DOHH2 (cell line): ENCODE measurements around the gene ZMIZ1.

Source experiments
- H3F3A ChIP-seq: fragments of 200-600 bp; sonication (generic), shearing (Covaris generic); 2 replicates; pipeline ENCODE4 v1.6.0; 2016; ENCODE audit warnings: antibody characterized with exemption, mild to moderate bottlenecking; ENCODE audit not compliant: control insufficient read depth, insufficient read depth
- H3K27ac ChIP-seq: fragments of 200-600 bp; sonication (generic); 2 replicates; pipeline ENCODE4 v1.5.1; 2014; ENCODE audit warnings: low read depth, mild to moderate bottlenecking, low read length, moderate library complexity
- H3K27me3 ChIP-seq: fragments of 200-600 bp; sonication (generic); 2 replicates; pipeline ENCODE4 v1.6.1; 2014; ENCODE audit warnings: mild to moderate bottlenecking, low read length, mixed read lengths; ENCODE audit not compliant: control insufficient read depth
- H3K36me3 ChIP-seq: fragments of 200-600 bp; sonication (generic); 2 replicates; pipeline ENCODE4 v1.6.1; 2014; ENCODE audit warnings: mild to moderate bottlenecking, low read length, moderate library complexity, mixed read lengths; ENCODE audit not compliant: control insufficient read depth
- H3K4me1 ChIP-seq: fragments of 200-600 bp; sonication (generic); 2 replicates; pipeline ENCODE4 v1.6.1; 2014; ENCODE audit warnings: mild to moderate bottlenecking, low read length, mixed read lengths; ENCODE audit not compliant: control insufficient read depth
- H3K4me2 ChIP-seq: fragments of 200-600 bp; sonication (generic); 2 replicates; pipeline ENCODE4 v1.6.0; 2014; ENCODE audit warnings: mild to moderate bottlenecking, low read length, moderate library complexity
- H3K4me3 ChIP-seq: fragments of 200-600 bp; sonication (generic); 2 replicates; pipeline ENCODE4 v1.5.1; 2014; ENCODE audit warnings: mild to moderate bottlenecking, low read length, mixed read lengths
- H3K79me2 ChIP-seq: fragments of 200-600 bp; sonication (generic); 2 replicates; pipeline ENCODE4 v1.6.1; 2014; ENCODE audit warnings: mild to moderate bottlenecking, low read length, mixed read lengths; ENCODE audit not compliant: control insufficient read depth
- H3K9me2 ChIP-seq: fragments of 200-600 bp; sonication (generic); replicated peaks from 2 replicates; pipeline ENCODE4 v1.6.1; 2014; ENCODE audit warnings: mild to moderate bottlenecking, low read length, mixed read lengths; ENCODE audit not compliant: control insufficient read depth
- H3K9me3 ChIP-seq: fragments of 200-600 bp; sonication (generic); 2 replicates; pipeline ENCODE4 v1.6.1; 2014; ENCODE audit warnings: antibody characterized with exemption, low read length, mixed read lengths; ENCODE audit not compliant: control insufficient read depth, insufficient read depth
- H4K20me1 ChIP-seq: fragments of 200-600 bp; sonication (generic); 2 replicates; pipeline ENCODE4 v1.6.0; 2014; ENCODE audit warnings: low read depth, mild to moderate bottlenecking, antibody characterized with exemption, low read length, moderate library complexity; ENCODE audit not compliant: control insufficient read depth, insufficient read depth
- CTCF ChIP-seq: fragments of 200-600 bp; sonication (generic); IDR thresholded peaks from one replicate; pipeline ENCODE4 v1.5.1; 2014; ENCODE audit warnings: antibody characterized with exemption, mild to moderate bottlenecking, low read depth, low read length; ENCODE audit not compliant: poor library complexity, severe bottlenecking
- EZH2phosphoT487 ChIP-seq: fragments of 200-600 bp; sonication (generic); IDR thresholded peaks from 2 replicates; pipeline ENCODE4 v1.6.1; 2017; ENCODE audit warnings: borderline replicate concordance, mild to moderate bottlenecking, antibody characterized with exemption, low read length, moderate library complexity, mixed read lengths

Gene ZMIZ1

GRCh38 chr10:79348640-79348988 is 279.8 kb downstream of the ZMIZ1 start:
- TF ChIP-seq CTCF, result no peak
- TF ChIP-seq EZH2phosphoT487, result no peak
- Histone ChIP-seq H3K4me3 (peak overlapping the region; percentile 90), H3K79me2 (peaks cover 42% of the 10 kb centered on the region), H3F3A (no peaks in the 10 kb centered on the region), H3K4me1 (peaks cover 25% of the 10 kb centered on the region), H3K9me3 (no peaks in the 10 kb centered on the region), H3K36me3 (peaks cover 60% of the 10 kb centered on the region), H3K9me2 (no peaks in the 10 kb centered on the region), H3K27ac (no peak overlapping the region), H3K4me2 (peak overlapping the region; percentile 80), H3K27me3 (no peaks in the 10 kb centered on the region), H4K20me1 (peaks cover 28% of the 10 kb centered on the region; the same call in 1 of the 2 replicates)

GRCh38 chr10:79349072-79349491 is 280.3 kb downstream of the ZMIZ1 start:
- Histone ChIP-seq H4K20me1 (peaks cover 28% of the 10 kb centered on the region; the same call in 1 of the 2 replicates), H3K9me2 (no peaks in the 10 kb centered on the region), H3K27me3 (no peaks in the 10 kb centered on the region), H3F3A (no peaks in the 10 kb centered on the region), H3K4me3 (peak overlapping the region; percentile 90), H3K9me3 (no peaks in the 10 kb centered on the region), H3K4me1 (peaks cover 25% of the 10 kb centered on the region), H3K36me3 (peaks cover 65% of the 10 kb centered on the region), H3K79me2 (peaks cover 44% of the 10 kb centered on the region), H3K4me2 (peak overlapping the region; percentile 80), H3K27ac (no peak overlapping the region)
- no peak for TF ChIP-seq CTCF
- no peak for TF ChIP-seq EZH2phosphoT487

- Histone ChIP-seq H3K9me3 (no peaks in the 10 kb centered on the region), H3K4me1 (peaks cover 25% of the 10 kb centered on the region), H3K4me3 (no peak overlapping the region), H3K9me2 (no peaks in the 10 kb centered on the region), H3K36me3 (peaks cover 73% of the 10 kb centered on the region), H3K79me2 (peaks cover 44% of the 10 kb centered on the region), H3K4me2 (0 out of 2 replicates have a peak overlapping the region, but pooled peaks have one; percentile 80), H3K27me3 (no peaks in the 10 kb centered on the region), H4K20me1 (peaks cover 34% of the 10 kb centered on the region; the same call in 1 of the 2 replicates), H3K27ac (no peak overlapping the region), H3F3A (no peaks in the 10 kb centered on the region)
- TF ChIP-seq EZH2phosphoT487 (no peak), CTCF (no peak)
Measured at GRCh38 chr10:79349766-79350406, 281.1 kb downstream of the ZMIZ1 start.
